ENCODE data around the gene NDUFB6.

DNA sequence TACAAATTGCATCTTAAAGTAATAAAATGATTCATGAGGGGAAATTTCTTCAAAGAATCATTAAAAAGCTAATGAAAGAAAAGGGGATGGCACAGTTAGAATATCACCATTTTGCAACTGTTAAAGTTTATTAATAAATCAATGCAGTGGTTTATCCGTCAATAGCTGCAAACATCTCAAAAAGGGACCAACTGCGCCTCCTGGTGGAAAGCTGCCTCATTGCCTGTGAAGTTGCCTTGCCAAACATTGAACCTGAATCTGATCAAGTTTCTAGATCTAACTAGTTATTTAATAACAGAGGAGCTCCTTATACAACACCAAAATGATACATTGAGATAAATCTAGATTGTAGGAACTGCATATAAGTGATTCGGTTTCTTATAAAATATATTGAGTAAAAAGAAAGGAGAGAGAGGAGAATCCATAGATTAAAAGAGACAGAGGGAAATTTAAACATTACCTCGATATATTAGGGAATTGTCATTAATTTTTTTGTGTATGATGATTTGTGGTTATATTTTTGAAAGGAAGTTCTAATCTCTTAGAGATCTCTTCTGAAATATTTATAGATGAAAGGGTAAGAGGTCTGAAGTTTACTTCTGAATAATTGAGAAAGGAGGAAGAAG is 6.9 kb upstream of the NDUFB6 start:
- TF ChIP-seq POLR2AphosphoS5 (IDR thresholded peaks at IDR 0.05) (no peak), MXI1 (conservative IDR thresholded peaks at IDR 0.05; ENCODE audit: poor library complexity, severe bottlenecking) (no peak), RAD21 (conservative IDR thresholded peaks at IDR 0.05) (peak; percentile 73), EZH2 (IDR thresholded peaks at IDR 0.05; ENCODE audit: borderline replicate concordance, insufficient read depth, low read length, poor library complexity, severe bottlenecking) (no peak), EP300 (conservative IDR thresholded peaks at IDR 0.05; ENCODE audit: poor library complexity, severe bottlenecking) (no peak), SMC3 (conservative IDR thresholded peaks at IDR 0.05; ENCODE audit: poor library complexity) (peak; percentile 91), TAF1 (IDR thresholded peaks at IDR 0.05; ENCODE audit: low read depth) (no peak)
- TF ChIP-seq, protein P1, sequence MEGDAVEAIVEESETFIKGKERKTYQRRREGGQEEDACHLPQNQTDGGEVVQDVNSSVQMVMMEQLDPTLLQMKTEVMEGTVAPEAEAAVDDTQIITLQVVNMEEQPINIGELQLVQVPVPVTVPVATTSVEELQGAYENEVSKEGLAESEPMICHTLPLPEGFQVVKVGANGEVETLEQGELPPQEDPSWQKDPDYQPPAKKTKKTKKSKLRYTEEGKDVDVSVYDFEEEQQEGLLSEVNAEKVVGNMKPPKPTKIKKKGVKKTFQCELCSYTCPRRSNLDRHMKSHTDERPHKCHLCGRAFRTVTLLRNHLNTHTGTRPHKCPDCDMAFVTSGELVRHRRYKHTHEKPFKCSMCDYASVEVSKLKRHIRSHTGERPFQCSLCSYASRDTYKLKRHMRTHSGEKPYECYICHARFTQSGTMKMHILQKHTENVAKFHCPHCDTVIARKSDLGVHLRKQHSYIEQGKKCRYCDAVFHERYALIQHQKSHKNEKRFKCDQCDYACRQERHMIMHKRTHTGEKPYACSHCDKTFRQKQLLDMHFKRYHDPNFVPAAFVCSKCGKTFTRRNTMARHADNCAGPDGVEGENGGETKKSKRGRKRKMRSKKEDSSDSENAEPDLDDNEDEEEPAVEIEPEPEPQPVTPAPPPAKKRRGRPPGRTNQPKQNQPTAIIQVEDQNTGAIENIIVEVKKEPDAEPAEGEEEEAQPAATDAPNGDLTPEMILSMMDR (IDR thresholded peaks at IDR 0.05; ENCODE audit: poor library complexity, severe bottlenecking) = peak; percentile 86
